ENCODE measurements around the gene CAPNS2.

CAPNS2 gene

DNA sequence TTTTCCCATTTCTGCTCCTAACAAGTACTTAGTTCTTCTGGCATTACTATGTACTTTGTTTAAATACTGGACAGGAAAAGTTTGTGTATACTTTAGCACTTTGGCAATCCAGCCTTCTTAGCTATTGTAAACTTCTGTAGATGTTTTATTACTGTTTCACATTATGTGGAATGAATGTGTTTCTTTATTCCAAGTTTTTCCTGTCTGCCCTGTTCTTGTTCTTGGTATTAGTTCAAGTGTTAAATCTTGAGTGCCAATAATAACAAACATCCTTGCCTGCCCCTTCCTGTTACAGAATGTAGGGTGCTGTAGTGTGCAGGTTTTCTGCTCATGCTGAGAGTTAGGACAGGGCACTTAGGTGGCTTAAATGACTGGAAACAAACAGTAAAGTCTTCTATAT lies 7.3 kb upstream of the CAPNS2 start:
- Mint-ChIP-seq H3K4me3 (no peak overlapping the region), H3K4me1 (no peaks in the 10 kb centered on the region), H3K36me3 (no peaks in the 10 kb centered on the region), H3K27ac (no peak overlapping the region), H3K27me3 (peaks cover 13% of the 10 kb centered on the region), H3K9me3 (no peaks in the 10 kb centered on the region)
- ATAC-seq, result no peak

DNA sequence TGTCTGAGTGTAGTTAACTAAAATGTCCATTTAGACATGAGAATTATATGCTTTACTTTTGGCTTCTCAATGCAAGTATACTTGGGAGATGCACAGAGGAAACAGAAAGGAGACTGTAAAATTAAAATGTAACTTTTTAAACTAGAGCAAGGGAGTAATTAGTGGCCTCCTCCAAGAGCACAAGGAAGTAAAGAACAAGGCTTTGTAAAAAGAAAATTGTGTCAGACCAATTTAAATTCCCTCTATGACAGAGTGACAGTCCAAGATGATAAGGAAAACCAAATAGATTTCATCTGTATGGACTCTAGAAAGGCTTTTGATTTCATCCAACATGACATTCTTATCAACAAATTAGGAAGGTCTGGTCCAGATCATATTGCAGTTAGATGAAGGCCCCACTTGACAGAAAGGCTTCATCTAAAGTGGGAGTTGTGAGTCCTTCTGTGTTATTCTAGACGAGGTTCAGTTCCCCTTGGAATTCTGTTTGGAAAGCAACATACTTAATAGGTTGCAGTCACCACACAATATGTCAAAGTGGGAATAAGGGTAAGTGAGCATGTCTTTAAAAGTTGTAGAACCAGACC lies 6.5 kb upstream of the CAPNS2 start:
- Mint-ChIP-seq H3K9me3 (no peaks in the 10 kb centered on the region), H3K4me3 (no peak overlapping the region), H3K4me1 (no peaks in the 10 kb centered on the region), H3K27ac (no peak overlapping the region), H3K36me3 (no peaks in the 10 kb centered on the region), H3K27me3 (peaks cover 13% of the 10 kb centered on the region)
- no peak for ATAC-seq

DNA sequence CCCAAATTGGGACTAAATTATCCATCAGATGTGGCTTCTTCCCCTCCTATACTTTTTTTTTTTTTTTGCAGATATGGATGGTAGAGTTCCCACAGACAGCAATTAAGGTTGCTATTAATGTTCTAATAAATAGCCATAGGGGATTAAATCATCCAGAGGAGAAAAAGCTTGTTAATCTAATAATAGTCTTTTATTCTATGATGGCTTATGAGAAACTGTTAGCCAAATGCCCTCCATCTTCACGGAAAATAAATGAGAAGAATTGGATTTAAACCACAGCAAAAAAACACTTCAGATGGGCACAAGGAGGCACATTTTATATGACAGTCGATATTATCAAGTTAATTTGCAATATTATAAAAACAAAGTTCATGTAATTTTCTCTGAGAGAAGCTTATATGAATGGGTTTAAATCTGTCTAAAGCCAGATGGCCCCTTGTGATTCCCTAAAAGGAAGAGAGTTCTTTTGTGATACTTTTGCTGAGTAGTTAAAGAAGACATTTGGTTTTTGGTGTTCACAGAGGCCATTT lies 5.1 kb upstream of the CAPNS2 start:
- H3K36me3 Mint-ChIP-seq, result no peaks in the 10 kb centered on the region
- no peak overlapping the region for H3K27ac Mint-ChIP-seq
- H3K4me1 Mint-ChIP-seq, result no peaks in the 10 kb centered on the region
- no peak for ATAC-seq
- peaks cover 13% of the 10 kb centered on the region for H3K27me3 Mint-ChIP-seq
- H3K9me3 Mint-ChIP-seq, result no peaks in the 10 kb centered on the region
- H3K4me3 Mint-ChIP-seq, result no peak overlapping the region

DNA sequence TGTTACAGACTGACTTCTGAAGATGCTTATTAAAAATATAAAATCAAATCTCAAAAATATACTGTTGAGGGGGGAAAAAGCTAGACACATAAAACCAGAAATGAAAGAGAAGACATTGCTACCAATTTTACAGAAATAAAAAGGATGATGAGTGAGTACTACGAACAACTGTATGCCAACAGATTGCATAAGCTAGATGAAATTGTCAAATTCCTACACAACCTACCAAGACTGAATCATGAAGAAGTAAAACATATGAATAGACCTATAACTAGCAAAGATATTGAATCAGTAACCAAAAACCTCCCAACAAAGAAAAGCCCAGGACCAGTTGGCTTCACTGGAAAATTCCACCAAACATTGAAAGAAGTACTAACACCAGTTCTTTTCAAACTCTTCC lies 3.5 kb upstream of the CAPNS2 start:
- ATAC-seq, result no peak
- Mint-ChIP-seq H3K27ac (no peak overlapping the region), H3K9me3 (no peaks in the 10 kb centered on the region), H3K36me3 (no peaks in the 10 kb centered on the region), H3K27me3 (peaks cover under 1% of the 10 kb centered on the region), H3K4me3 (no peak overlapping the region), H3K4me1 (no peaks in the 10 kb centered on the region)

DNA sequence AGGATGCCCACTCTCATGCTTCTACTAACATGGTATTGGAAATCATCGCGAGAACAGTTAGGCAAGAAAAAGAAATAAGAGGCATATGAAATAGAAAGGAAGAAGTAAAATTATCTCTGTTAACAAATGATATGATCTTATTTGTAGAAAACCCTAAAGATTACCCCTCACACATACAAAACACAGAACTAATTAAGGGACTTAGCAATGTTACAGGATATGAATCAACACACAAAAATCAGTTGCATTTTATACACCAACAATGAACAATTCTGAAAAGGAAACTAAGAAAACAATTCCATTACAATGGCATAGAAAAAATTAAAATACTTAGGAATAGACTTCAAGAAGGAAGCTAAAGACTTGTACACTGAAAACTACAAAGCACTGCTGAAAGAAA lies 2.7 kb upstream of the CAPNS2 start:
- no peaks in the 10 kb centered on the region for H3K4me1 Mint-ChIP-seq
- no peak for ATAC-seq
- H3K4me3 Mint-ChIP-seq, result no peak overlapping the region
- no peaks in the 10 kb centered on the region for H3K27me3 Mint-ChIP-seq
- no peaks in the 10 kb centered on the region for H3K9me3 Mint-ChIP-seq
- H3K36me3 Mint-ChIP-seq, result no peaks in the 10 kb centered on the region
- H3K27ac Mint-ChIP-seq, result no peak overlapping the region

DNA sequence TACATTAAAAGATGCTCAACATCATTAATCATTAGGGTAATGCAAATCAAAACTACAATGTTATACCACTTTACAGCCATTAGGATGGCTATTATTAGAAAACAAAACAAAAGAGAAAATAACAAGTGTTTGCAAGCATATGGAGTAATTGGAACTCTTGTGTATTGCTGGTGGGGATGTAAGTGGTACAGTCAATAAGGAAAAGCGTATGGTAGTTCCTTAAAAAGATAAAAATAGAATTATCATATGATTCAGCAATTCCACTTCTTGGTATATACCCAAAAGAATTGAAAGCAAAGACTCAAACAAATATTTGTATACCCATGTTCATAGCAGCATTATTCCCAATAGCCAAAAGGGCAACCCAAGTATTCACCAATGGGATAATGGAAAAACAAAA lies 1.4 kb upstream of the CAPNS2 start:
- no peak overlapping the region for H3K27ac Mint-ChIP-seq
- H3K36me3 Mint-ChIP-seq, result no peaks in the 10 kb centered on the region
- H3K27me3 Mint-ChIP-seq, result no peaks in the 10 kb centered on the region
- H3K4me3 Mint-ChIP-seq, result no peak overlapping the region
- H3K9me3 Mint-ChIP-seq, result no peaks in the 10 kb centered on the region
- no peaks in the 10 kb centered on the region for H3K4me1 Mint-ChIP-seq
- no peak for ATAC-seq

DNA sequence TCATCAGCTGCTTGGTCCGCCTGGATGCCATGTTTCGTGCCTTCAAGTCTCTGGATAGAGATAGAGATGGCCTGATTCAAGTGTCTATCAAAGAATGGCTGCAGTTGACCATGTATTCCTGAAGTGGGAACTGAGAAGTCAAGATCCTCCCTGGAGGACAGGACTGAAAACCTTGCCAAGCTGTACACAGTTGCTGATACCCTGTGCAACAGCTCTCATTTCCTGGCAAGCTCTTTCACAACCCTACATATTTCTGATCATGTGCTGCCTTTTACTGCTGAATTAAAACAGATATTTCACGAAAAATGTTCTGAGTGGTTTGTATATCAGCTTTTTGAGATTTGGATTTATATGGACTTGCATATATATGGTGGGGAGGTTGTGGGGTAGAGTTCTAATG lies 898 bp downstream of the CAPNS2 start:
- H3K4me1 Mint-ChIP-seq, result no peaks in the 10 kb centered on the region
- no peaks in the 10 kb centered on the region for H3K27me3 Mint-ChIP-seq
- H3K9me3 Mint-ChIP-seq, result no peaks in the 10 kb centered on the region
- no peaks in the 10 kb centered on the region for H3K36me3 Mint-ChIP-seq
- ATAC-seq, result no peak
- H3K4me3 Mint-ChIP-seq, result no peak overlapping the region
- no peak overlapping the region for H3K27ac Mint-ChIP-seq

DNA sequence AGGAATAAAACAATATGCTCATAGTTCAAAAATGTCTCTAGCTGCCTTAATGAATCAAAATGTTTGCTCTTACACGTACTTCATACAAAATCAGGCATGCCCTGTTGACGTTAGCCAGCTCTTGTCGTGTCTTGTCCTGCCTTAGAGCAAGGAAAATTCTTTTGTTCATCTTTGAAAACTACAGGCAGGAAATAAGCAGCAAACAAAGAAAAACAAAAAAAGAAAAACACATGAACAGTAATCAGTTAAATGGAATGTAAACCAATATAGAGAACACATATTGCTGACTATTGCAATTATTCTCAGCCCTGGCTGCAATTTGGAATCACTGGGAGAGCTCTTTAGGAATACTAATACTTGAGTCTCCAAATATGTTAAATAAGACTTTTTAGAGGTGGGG lies 1.7 kb downstream of the CAPNS2 start:
- ATAC-seq, result no peak
- no peaks in the 10 kb centered on the region for H3K4me1 Mint-ChIP-seq
- H3K9me3 Mint-ChIP-seq, result no peaks in the 10 kb centered on the region
- no peak overlapping the region for H3K27ac Mint-ChIP-seq
- H3K4me3 Mint-ChIP-seq, result no peak overlapping the region
- H3K36me3 Mint-ChIP-seq, result no peaks in the 10 kb centered on the region
- H3K27me3 Mint-ChIP-seq, result no peaks in the 10 kb centered on the region

DNA sequence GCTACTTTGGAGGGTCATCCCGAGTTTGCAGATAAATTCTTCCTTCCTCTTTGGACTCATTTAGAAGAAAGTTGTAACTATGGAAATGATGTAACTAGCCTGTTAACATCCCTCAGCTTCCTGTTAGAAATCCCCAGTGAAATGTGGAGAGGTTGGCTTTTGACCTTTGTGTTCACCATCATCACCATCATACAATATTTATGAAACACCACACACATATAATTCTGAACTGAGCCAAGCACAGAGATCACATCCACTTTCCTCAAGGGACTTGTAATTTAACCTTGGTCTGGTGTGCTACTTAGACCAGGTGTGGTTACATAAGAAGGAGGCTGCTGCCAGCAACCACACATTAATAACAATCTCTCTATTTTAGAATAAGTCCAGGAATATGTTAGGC lies 2.5 kb downstream of the CAPNS2 start:
- Mint-ChIP-seq H3K4me3 (no peak overlapping the region), H3K27me3 (no peaks in the 10 kb centered on the region), H3K9me3 (no peaks in the 10 kb centered on the region), H3K36me3 (no peaks in the 10 kb centered on the region), H3K27ac (no peak overlapping the region), H3K4me1 (no peaks in the 10 kb centered on the region)
- ATAC-seq, result no peak

DNA sequence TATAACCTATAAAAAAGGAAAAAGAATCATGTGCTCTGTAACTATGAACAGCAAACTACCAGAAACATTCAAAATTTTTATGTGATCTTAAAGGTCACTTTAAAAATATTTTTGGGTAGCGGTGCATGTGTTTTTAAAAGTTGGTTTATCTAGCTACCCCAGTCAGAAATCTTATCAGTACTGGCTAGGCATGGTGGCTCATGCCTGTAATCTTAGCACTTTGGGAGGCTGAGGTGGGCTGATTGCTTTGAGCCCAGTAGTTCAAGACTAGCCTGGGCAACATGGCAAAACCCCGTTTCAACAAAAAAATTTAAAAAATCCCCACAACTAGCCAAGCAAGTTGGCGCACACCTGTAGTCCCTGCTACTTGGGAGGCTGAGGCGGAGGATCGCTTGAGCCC lies 3.7 kb downstream of the CAPNS2 start:
- no peak for ATAC-seq
- Mint-ChIP-seq H3K4me3 (no peak overlapping the region), H3K27ac (no peak overlapping the region), H3K4me1 (no peaks in the 10 kb centered on the region), H3K27me3 (no peaks in the 10 kb centered on the region), H3K9me3 (no peaks in the 10 kb centered on the region), H3K36me3 (no peaks in the 10 kb centered on the region)

DNA sequence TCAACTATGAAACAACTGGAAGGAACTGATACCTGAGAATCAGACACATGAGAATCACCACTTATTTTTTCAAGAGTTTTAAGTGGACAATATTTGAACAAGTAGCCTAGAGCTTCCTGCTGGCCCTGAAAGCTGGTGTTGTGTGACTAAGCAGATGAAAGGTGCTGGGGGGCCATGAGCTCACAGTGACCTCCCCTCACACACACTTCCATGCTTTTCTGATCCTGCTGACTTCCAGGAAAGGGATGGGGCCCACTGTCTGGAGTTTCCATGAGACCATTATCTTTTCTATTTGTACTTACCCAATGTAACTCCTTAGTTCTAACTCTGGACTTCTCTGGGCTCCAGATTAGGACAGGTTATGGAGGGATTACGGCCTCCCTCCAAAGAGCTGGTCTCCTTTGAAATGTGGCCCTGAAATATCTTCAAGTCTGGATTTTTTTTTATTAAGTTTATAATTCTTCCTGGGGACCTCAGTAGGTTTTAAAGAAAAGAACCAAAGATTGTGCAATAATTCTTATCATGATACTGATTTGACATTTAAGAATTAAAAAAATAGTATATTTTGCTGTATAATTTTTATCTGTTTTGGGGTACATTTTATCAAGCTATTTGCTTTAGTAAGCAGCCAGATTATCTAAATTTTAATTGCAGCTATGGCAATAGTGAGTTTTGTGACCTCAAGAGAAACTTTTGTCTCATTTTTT lies 4.9 kb downstream of the CAPNS2 start:
- Mint-ChIP-seq H3K27me3 (no peaks in the 10 kb centered on the region), H3K4me1 (no peaks in the 10 kb centered on the region), H3K27ac (no peak overlapping the region), H3K36me3 (no peaks in the 10 kb centered on the region), H3K9me3 (no peaks in the 10 kb centered on the region), H3K4me3 (no peak overlapping the region)
- ATAC-seq, result no peak

DNA sequence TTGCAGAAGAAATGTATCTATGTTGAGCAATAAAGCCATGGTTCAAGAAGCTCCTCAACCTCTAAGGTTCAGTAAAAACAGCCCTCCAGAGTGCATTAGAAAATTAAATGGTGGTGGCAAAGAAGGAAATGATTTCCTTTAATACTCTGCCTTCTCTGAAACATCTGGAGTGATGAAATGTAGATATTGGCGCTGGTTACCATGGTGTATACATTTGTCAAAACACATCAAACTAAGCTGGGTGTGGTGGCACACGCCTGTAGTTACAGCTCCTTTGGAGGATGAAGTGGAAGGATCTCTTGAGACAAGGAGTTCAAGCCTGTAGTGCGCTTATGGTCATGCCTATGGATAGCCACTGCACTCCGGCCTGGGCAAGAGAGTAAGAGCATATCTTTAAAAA lies 6.0 kb downstream of the CAPNS2 start:
- Mint-ChIP-seq H3K27ac (no peak overlapping the region), H3K4me3 (no peak overlapping the region), H3K36me3 (no peaks in the 10 kb centered on the region), H3K27me3 (no peaks in the 10 kb centered on the region), H3K4me1 (no peaks in the 10 kb centered on the region), H3K9me3 (no peaks in the 10 kb centered on the region)
- no peak for ATAC-seq

DNA sequence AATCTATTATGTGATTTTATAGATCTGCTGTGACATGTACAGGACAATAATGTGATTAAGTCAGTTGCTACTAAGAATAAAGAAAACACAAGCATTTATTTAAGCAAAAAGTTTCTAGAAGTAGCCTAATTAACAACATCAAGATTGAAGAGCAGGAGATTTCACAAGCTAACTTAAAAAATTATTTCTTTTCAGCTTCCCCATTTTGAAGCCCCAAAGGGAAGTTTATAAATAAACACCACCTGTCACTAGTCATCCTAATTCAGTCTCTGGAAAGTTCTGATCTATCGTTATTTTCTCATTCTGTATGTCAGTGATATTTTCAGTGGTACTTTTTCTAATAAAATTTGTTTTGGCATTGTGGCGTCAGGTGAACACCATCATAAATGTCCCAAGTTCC lies 8.3 kb downstream of the CAPNS2 start:
- H3K4me1 Mint-ChIP-seq, result no peaks in the 10 kb centered on the region
- no peaks in the 10 kb centered on the region for H3K27me3 Mint-ChIP-seq
- no peak for ATAC-seq
- H3K27ac Mint-ChIP-seq, result no peak overlapping the region
- H3K4me3 Mint-ChIP-seq, result no peak overlapping the region
- no peaks in the 10 kb centered on the region for H3K9me3 Mint-ChIP-seq
- H3K36me3 Mint-ChIP-seq, result no peaks in the 10 kb centered on the region

DNA sequence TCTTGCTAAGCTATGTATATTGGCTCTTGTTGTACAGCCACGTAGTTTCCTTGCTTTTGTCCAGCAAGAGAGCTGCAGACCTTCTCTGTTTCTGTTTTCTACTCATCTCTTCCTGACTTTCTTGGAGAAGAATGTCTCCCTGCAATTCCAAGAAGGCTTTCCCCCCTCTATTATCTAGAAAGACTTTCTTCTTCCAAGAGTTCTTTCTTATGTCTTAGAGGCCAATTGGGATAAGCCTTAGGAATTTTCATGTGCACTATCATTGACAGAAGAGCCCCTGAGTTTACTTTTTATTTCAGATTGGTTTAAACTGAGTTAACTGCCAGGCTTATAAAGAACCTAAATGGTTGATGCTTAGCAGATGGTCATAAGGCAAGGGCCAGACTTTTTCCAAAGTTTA lies 9.0 kb downstream of the CAPNS2 start:
- H3K27me3 Mint-ChIP-seq, result no peaks in the 10 kb centered on the region
- no peaks in the 10 kb centered on the region for H3K36me3 Mint-ChIP-seq
- no peak overlapping the region for H3K4me3 Mint-ChIP-seq
- no peaks in the 10 kb centered on the region for H3K4me1 Mint-ChIP-seq
- no peak overlapping the region for H3K27ac Mint-ChIP-seq
- no peaks in the 10 kb centered on the region for H3K9me3 Mint-ChIP-seq
- ATAC-seq, result no peak

DNA sequence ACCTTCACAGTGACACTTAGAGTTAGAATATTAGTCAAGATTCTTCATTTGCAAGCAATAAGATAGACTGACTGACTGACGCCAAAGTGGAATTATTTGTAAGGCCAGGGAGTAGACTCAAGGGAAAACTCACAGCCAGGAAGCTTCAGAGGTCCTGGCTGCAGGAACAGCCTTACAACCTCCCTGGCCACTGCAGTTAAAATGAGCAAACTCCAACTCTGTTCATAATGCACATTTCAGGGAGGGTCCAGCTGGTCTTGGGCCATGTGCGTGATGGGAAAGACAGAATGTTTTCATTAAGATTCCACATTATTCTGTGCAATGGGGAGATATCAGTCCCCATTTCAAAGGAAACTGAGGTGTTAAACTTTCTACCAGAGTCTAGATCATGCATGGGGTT lies 9.9 kb downstream of the CAPNS2 start:
- Mint-ChIP-seq H3K4me3 (no peak overlapping the region), H3K27me3 (no peaks in the 10 kb centered on the region), H3K36me3 (no peaks in the 10 kb centered on the region), H3K9me3 (no peaks in the 10 kb centered on the region), H3K4me1 (no peaks in the 10 kb centered on the region), H3K27ac (no peak overlapping the region)
- no peak for ATAC-seq

DNA sequence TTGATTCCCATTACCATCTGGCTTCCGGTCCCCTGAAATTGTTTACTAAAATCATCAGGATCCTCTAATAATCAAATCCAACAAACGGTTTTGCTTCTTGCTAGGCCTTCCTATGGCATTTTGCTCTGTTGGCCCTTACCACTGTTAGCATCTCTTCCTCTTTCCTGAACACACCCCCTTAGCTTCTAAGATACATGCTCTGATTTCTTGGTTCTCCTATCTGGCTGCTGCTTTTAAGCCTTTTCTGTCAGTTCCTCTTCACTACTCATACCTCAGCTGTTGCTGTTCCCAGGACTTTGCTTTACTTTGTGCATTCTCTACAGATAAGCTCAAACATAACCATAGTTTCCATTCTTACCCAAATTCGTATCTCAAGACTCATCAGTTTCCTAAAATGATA lies 11.4 kb downstream of the CAPNS2 start:
- H3K9me3 Mint-ChIP-seq, result no peaks in the 10 kb centered on the region
- H3K4me1 Mint-ChIP-seq, result no peaks in the 10 kb centered on the region
- H3K4me3 Mint-ChIP-seq, result no peak overlapping the region
- H3K27ac Mint-ChIP-seq, result no peak overlapping the region
- H3K36me3 Mint-ChIP-seq, result no peaks in the 10 kb centered on the region
- ATAC-seq, result no peak
- H3K27me3 Mint-ChIP-seq, result no peaks in the 10 kb centered on the region
